H9 (cell line): ENCODE measurements around the gene AQP7. TPM values are rescaled to one million over a fixed set of nuclear protein-coding genes. Genes with fewer than 3 reads are reported as not detected.
"Not testable (repeated sequence)": the region's sequence is repeated elsewhere in the genome, so short reads cannot be mapped to it uniquely, and the experiment has no call there.

ENCODE experiments used
- DNase-seq: peaks from one replicate; pipeline ENCODE4 v3.0.0-alpha.2; 2017
- H2AFZ ChIP-seq: one replicate; pipeline ENCODE4 v1.6.1; 2013; ENCODE audit warnings: mild to moderate bottlenecking, low read length, control low read depth, moderate library complexity
- H2AK5ac ChIP-seq: 2 replicates; pipeline ENCODE4 v1.6.1; 2013; ENCODE audit warnings: low read length, control low read depth, mixed read lengths; ENCODE audit not compliant: insufficient read length
- H2BK120ac ChIP-seq: one replicate; pipeline ENCODE4 v1.6.1; 2013; ENCODE audit warnings: low read depth, mild to moderate bottlenecking, low read length, control low read depth, inconsistent platforms; ENCODE audit not compliant: poor library complexity, severe bottlenecking
- H2BK12ac ChIP-seq: 2 replicates; pipeline ENCODE4 v1.6.1; 2013; ENCODE audit warnings: low read length, control low read depth, mixed read lengths, low read depth; ENCODE audit not compliant: insufficient read length
- H2BK15ac ChIP-seq: 2 replicates; pipeline ENCODE4 v1.6.1; 2013; ENCODE audit warnings: low read depth, low read length, control low read depth
- H2BK20ac ChIP-seq: one replicate; pipeline ENCODE4 v1.6.1; 2013; ENCODE audit warnings: low read depth, mild to moderate bottlenecking, low read length, control low read depth, inconsistent platforms; ENCODE audit not compliant: poor library complexity, severe bottlenecking
- H2BK5ac ChIP-seq: 2 replicates; pipeline ENCODE4 v1.6.1; 2013; ENCODE audit warnings: low read length, control low read depth, mixed read lengths; ENCODE audit not compliant: insufficient read length
- H3K14ac ChIP-seq: 2 replicates; pipeline ENCODE4 v1.6.1; 2013; ENCODE audit warnings: low read length, control low read depth; ENCODE audit not compliant: insufficient read depth
- H3K18ac ChIP-seq: 2 replicates; pipeline ENCODE4 v1.6.1; 2013; ENCODE audit warnings: low read depth, mild to moderate bottlenecking, mixed read lengths, low read length, control low read depth; ENCODE audit not compliant: insufficient read length
- H3K23ac ChIP-seq: 2 replicates; pipeline ENCODE4 v1.6.1; 2013; ENCODE audit warnings: low read length, control low read depth, mixed read lengths, low read depth; ENCODE audit not compliant: insufficient read length
- H3K23me2 ChIP-seq: 2 replicates; pipeline ENCODE4 v1.6.1; 2013; ENCODE audit warnings: low read depth, mild to moderate bottlenecking, mixed read lengths, low read length, control low read depth; ENCODE audit not compliant: insufficient read length, poor library complexity, severe bottlenecking
- H3K27ac ChIP-seq: 2 replicates; pipeline ENCODE4 v1.5.1; 2013; ENCODE audit warnings: low read length, control low read depth, mixed read lengths, low read depth; ENCODE audit not compliant: insufficient read length
- H3K27me3 ChIP-seq: 2 replicates; pipeline ENCODE4 v1.6.1; 2013; ENCODE audit warnings: low read length, control low read depth, inconsistent platforms; ENCODE audit not compliant: insufficient read depth
- H3K4ac ChIP-seq: 2 replicates; pipeline ENCODE4 v1.6.1; 2013; ENCODE audit warnings: low read depth, mild to moderate bottlenecking, control low read depth, inconsistent platforms, low read length, moderate library complexity
- H3K4me1 ChIP-seq: 2 replicates; pipeline ENCODE4 v1.6.1; 2013; ENCODE audit warnings: low read length, control low read depth, inconsistent platforms; ENCODE audit not compliant: insufficient read depth
- H3K4me2 ChIP-seq: 2 replicates; pipeline ENCODE4 v1.6.1; 2013; ENCODE audit warnings: low read length, control low read depth, mixed read lengths; ENCODE audit not compliant: insufficient read length, insufficient read depth
- H3K56ac ChIP-seq: 2 replicates; pipeline ENCODE4 v1.6.1; 2013; ENCODE audit warnings: low read depth, mild to moderate bottlenecking, mixed read lengths, low read length, control low read depth; ENCODE audit not compliant: insufficient read length
- H3K79me1 ChIP-seq: 2 replicates; pipeline ENCODE4 v1.6.1; 2013; ENCODE audit warnings: low read depth, mild to moderate bottlenecking, moderate library complexity, low read length, control low read depth, inconsistent platforms; ENCODE audit not compliant: insufficient read depth, poor library complexity, severe bottlenecking
- H3K79me2 ChIP-seq: 2 replicates; pipeline ENCODE4 v1.6.1; 2013; ENCODE audit warnings: low read length, control low read depth, inconsistent platforms; ENCODE audit not compliant: insufficient read depth
- H3K9ac ChIP-seq: 2 replicates; pipeline ENCODE4 v1.6.1; 2013; ENCODE audit warnings: low read length, control low read depth, mixed read lengths; ENCODE audit not compliant: insufficient read length; ENCODE audit errors: extremely low read depth
- H3K9me3 ChIP-seq: one replicate; pipeline ENCODE4 v1.6.1; 2013; ENCODE audit warnings: low read depth, low read length, inconsistent platforms; ENCODE audit not compliant: control insufficient read depth
- H3T11ph ChIP-seq: one replicate; pipeline ENCODE4 v1.6.1; 2013; ENCODE audit warnings: mild to moderate bottlenecking, low read length, control low read depth, inconsistent platforms
- H4K20me1 ChIP-seq: one replicate; pipeline ENCODE4 v1.6.1; 2013; ENCODE audit not compliant: control insufficient read depth, insufficient read length, insufficient read depth
- H4K5ac ChIP-seq: 2 replicates; pipeline ENCODE4 v1.6.1; 2013; ENCODE audit warnings: low read depth, mild to moderate bottlenecking, mixed read lengths, low read length, control low read depth; ENCODE audit not compliant: insufficient read length
- H4K8ac ChIP-seq: replicated peaks from 2 replicates; pipeline ENCODE4 v1.6.1; 2013; ENCODE audit warnings: low read length, control low read depth, mixed read lengths, low read depth; ENCODE audit not compliant: insufficient read length
- H4K91ac ChIP-seq: 2 replicates; pipeline ENCODE4 v1.6.1; 2013; ENCODE audit warnings: low read depth, mild to moderate bottlenecking, moderate library complexity, mixed read lengths, low read length, control low read depth; ENCODE audit not compliant: insufficient read length
- H3K27ac Mint-ChIP-seq, 3 experiments: 2 replicates in 2 of 3; 3 replicates in 1 of 3; pipeline ENCODE4 v1.8.0; 2020 to 2021; ENCODE audit warnings: mixed read lengths in 3 of 3, mild to moderate bottlenecking in 1 of 3, moderate library complexity in 1 of 3
- H3K27me3 Mint-ChIP-seq: 2 replicates; pipeline ENCODE4 v1.8.0; 2021; ENCODE audit warnings: low read depth, mild to moderate bottlenecking, moderate library complexity, mixed read lengths
- H3K36me3 Mint-ChIP-seq, 3 experiments: 2 replicates in 2 of 3; 3 replicates in 1 of 3; pipeline ENCODE4 v1.8.0; 2020 to 2021; ENCODE audit warnings: low read depth in 3 of 3, mixed read lengths in 3 of 3; ENCODE audit not compliant: insufficient read depth in 1 of 3
- H3K4me1 Mint-ChIP-seq, 2 experiments: 2 replicates each; pipeline ENCODE4 v1.8.0; 2020; ENCODE audit warnings: mixed read lengths in 2 of 2
- H3K4me3 Mint-ChIP-seq, 2 experiments: 2 replicates in 1 of 2; 3 replicates in 1 of 2; pipeline ENCODE4 v1.8.0; 2020 to 2021; ENCODE audit warnings: mild to moderate bottlenecking in 2 of 2, mixed read lengths in 2 of 2, moderate library complexity in 1 of 2
- H3K9me3 Mint-ChIP-seq, 2 experiments: 2 replicates in 1 of 2; 3 replicates in 1 of 2; pipeline ENCODE4 v1.8.0; 2020; ENCODE audit warnings: mild to moderate bottlenecking in 2 of 2, mixed read lengths in 2 of 2, moderate library complexity in 1 of 2
- WGBS: extraction: QIAGEN DNeasy Blood & Tissue Kit; methylation state at CpG from one replicate; pipeline ENCODE4 v1.1.7; 2013; ENCODE audit warnings: missing lambda C conversion rate, low lambda C conversion rate, mixed read lengths; ENCODE audit not compliant: insufficient read length; ENCODE audit errors: extremely low coverage; 5-methylcytosine and 5-hydroxymethylcytosine counted together
- total RNA-seq: library from RNA; stranded (reverse); gene quantifications from 2 replicates; pipeline ENCODE4 v1.2.1, GENCODE V29; 2021

The AQP7 gene
- total RNA-seq, 1 experiment from 2014 or later = not detected

GRCh38 chr9:33424043-33424442 is 21.7 kb upstream of the AQP7 start:
- H3K4me3 Mint-ChIP-seq, H3K23ac ChIP-seq, H3K4me2 ChIP-seq, H2BK15ac ChIP-seq, H4K8ac ChIP-seq, H2BK20ac ChIP-seq, H3K36me3 Mint-ChIP-seq, H3K14ac ChIP-seq, H2BK5ac ChIP-seq, H3K4me1 Mint-ChIP-seq, H3K4ac ChIP-seq, H3K23me2 ChIP-seq, H3K27ac ChIP-seq, H3K9ac ChIP-seq, H3K79me2 ChIP-seq, H4K20me1 ChIP-seq, H3T11ph ChIP-seq, H2BK12ac ChIP-seq, H2AK5ac ChIP-seq, H4K91ac ChIP-seq, H3K56ac ChIP-seq, H2AFZ ChIP-seq, H3K18ac ChIP-seq, DNase-seq, H3K9me3 Mint-ChIP-seq, H3K27me3 Mint-ChIP-seq, H3K79me1 ChIP-seq, H2BK120ac ChIP-seq, H3K9me3 ChIP-seq, H3K27me3 ChIP-seq, H3K4me1 ChIP-seq, H4K5ac ChIP-seq, H3K27ac Mint-ChIP-seq: not testable (repeated sequence)
- WGBS = no CpG with 5 or more reads among the region's 7 CpGs
